ENCODE measurements around the gene PIP.
"Not testable (repeated sequence)": the region's sequence is repeated elsewhere in the genome, so short reads cannot be mapped to it uniquely, and the experiment has no call there.

Gene PIP

GRCh38 chr7:143131781-143132180 is at the start of gene PIP:
Gene PIP (plus strand): TSS chr7:143132077. CDS start chr7:143132117, 40 bp downstream.
- DNase-seq, result no peak

GRCh38 chr7:143085109-143085508 is 46.8 kb upstream of the PIP start:
- DNase-seq, result no peak

- DNase-seq, result not testable (repeated sequence)
Observed at GRCh38 chr7:143085610-143086009, 46.3 kb upstream of the PIP start.

- DNase-seq, result not testable (repeated sequence)
Observed at GRCh38 chr7:143088549-143089231, 43.2 kb upstream of the PIP start.

- DNase-seq, result no peak
Observed at GRCh38 chr7:143096146-143096545, 35.7 kb upstream of the PIP start.

- not testable (repeated sequence) for DNase-seq
Observed at GRCh38 chr7:143099579-143099978, 32.3 kb upstream of the PIP start.

- DNase-seq, result no peak
Observed at GRCh38 chr7:143104759-143105158, 27.1 kb upstream of the PIP start.

GRCh38 chr7:143108019-143108418 is 23.9 kb upstream of the PIP start:
- DNase-seq, result not testable (repeated sequence)

GRCh38 chr7:143117395-143117794 is 14.5 kb upstream of the PIP start:
- DNase-seq, result no peak

- no peak for DNase-seq
Observed at GRCh38 chr7:143120691-143121405, 11.0 kb upstream of the PIP start.

- DNase-seq, result not testable (repeated sequence)
Observed at GRCh38 chr7:143123326-143123725, 8.6 kb upstream of the PIP start.

- no peak for DNase-seq
Observed at GRCh38 chr7:143126146-143126545, 5.7 kb upstream of the PIP start.

- DNase-seq, result no peak
Observed at GRCh38 chr7:143129051-143129450, 2.8 kb upstream of the PIP start.

GRCh38 chr7:143129477-143129876 is 2.4 kb upstream of the PIP start:
- no peak for DNase-seq

- no peak for DNase-seq
Observed at GRCh38 chr7:143130541-143130940, 1.3 kb upstream of the PIP start.

GRCh38 chr7:143147070-143147469 is 15.2 kb downstream of the PIP start:
- no peak for DNase-seq

GRCh38 chr7:143148050-143148449 is 16.2 kb downstream of the PIP start:
- DNase-seq, result no peak

GRCh38 chr7:143148651-143149050 is 16.8 kb downstream of the PIP start:
- DNase-seq, result no peak

GRCh38 chr7:143150696-143151095 is 18.8 kb downstream of the PIP start:
- DNase-seq, result not testable (repeated sequence)

GRCh38 chr7:143158617-143159016 is 26.7 kb downstream of the PIP start:
- not testable (repeated sequence) for DNase-seq

- no peak for DNase-seq
Observed at GRCh38 chr7:143171697-143172096, 39.8 kb downstream of the PIP start.

GRCh38 chr7:143172354-143172753 is 40.5 kb downstream of the PIP start:
- DNase-seq, result no peak

- no peak for DNase-seq
Observed at GRCh38 chr7:143176128-143176527, 44.3 kb downstream of the PIP start.

- DNase-seq, result no peak
Observed at GRCh38 chr7:143177374-143178119, 45.7 kb downstream of the PIP start.
